GM21447 (cell line): ENCODE results near the gene ARFGEF3.

ENCODE experiments used
- ATAC-seq: cut with Tn5 transposase; IDR thresholded peaks from one replicate; pipeline ENCODE4 v1.9.1; 2021; ENCODE audit not compliant: unreplicated experiment

ARFGEF3 gene

DNA sequence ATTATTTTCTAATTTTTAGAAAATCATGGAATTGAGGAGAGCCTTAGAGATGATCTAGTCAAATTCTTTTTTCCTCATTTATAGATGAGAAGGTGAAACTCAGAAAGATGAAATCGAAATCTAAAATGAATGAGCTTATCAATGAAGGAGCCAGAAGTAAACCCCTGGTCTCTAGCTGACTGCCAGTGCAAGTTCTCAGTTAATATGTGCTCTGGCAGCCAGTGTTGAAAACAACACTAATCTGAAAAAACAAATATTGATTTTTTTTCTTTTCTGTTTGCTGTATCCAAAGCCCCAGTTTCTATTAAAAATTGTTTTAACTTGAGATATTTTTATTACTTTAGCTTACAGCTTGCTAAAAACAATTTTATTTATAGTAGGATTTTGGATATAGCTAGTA, 78.0 kb downstream of the ARFGEF3 start:
- no peak for ATAC-seq

DNA sequence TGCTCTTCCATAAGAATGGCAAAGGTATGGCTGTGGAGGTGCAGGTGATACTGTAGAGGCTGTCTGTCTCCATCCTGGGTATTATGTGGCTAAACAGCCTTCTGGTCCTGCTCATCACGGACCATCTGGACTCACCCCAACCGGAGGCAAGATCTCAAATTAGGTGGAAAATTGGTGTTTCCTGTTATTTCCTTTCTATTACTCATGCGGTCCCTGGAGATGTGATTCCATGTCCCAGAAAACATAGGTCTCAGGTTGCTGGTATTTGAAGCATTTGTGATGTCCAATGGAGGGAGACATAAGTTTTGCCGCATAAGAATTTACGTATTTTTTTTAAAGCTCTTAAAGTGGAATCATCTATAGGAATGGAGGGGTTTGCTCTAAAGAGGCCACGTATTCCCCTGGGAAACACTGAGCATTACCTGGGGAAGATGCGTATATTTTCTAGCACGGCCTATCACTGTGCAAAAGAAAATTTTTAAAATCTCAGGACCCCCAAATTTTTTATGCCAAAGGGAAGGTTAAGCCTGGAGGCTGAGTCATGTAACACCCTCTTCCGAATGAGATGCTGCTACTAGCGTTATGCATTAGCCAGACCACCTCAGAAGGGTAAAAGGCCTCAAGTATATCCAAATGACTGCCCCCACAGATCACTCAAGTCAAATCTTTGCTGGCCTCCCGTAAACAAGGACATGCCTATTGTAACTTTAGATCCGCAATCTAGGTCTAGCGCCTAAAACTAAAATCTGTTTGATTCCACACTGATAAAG, 78.9 kb downstream of the ARFGEF3 start:
- ATAC-seq, result no peak

DNA sequence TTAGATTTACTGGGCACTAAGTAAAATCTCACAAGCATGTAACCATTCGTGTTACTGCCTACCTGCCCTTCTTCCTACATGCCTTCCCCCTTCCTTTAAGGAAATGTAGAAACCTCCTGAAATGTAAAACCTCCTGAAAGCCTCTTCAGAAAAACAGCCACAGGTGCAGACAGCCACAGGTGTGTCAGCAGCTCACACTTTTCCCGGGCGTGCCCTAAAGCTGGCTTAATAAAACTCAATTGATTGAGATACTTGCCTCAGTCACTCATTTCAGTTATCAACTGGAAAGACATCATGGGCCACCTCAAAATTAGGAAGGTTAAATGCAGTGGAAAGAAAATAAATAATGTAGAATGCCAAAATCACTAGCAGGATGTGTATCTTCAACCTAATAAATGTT, 79.6 kb downstream of the ARFGEF3 start:
- ATAC-seq, result no peak

DNA sequence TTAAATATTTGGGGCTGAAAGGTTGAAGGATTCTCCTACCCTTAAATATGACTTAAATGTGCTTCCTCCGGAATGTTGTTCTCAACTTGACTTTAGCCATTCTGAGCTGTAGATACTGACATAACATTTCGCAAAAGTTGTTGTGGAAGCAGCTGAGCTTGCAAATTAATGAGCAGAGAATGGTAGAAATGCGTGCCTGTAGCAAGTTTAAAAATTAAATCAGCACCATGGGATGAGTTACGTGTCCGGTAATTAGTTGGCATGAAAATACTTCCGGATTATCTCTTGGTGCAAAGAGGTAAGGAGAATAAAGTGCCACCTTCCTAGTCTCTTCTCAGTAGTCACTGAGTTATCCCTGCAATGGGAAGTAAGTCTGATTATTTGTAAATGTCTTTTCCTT, 80.2 kb downstream of the ARFGEF3 start:
- ATAC-seq, result no peak

DNA sequence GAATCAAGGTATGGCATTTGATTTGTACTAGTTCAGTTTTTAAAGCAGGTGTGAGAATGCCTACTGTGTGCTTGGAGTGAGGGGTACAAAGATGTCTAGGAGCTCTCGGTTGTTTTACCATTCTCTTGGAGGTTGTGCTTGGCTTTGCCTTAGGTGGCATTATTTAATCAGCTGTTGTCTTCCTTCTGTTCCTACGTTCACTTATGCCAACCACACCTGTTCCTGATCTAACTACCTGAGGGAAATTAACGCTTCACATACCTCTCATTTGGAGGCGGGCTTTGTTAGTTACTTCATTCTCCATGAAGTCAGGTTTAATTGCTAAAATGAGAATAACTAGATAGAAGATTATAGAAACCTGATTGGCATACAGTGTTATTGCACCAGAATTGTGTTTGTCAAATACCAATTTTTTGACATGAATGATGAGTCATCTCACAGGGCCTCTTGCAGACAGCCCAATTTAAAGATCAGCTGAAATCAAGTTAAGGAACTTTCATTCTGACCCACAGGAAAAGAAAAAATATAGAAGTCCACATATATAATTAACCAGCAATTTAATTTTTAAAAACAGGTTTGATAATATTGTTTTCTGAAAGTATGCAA, 81.4 kb downstream of the ARFGEF3 start:
- ATAC-seq, result no peak

DNA sequence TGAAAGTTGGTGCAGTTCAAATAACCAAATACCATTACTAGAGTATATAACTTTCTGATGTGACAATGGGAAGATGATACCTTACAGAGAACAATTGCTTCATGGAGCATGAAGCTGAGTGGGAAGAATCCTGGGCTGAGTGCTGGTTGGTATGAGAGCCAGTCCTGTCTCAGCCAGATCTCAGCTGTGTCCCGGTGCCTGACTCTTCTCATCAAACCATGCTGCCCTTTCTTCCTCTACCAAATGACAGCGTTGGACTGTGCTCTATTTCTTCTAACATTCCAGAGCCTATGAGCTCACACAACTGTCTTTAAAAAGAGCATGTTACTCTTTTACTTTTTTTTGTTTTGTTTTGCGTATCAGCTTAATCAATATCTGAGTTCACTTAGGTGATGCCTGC, 84.0 kb downstream of the ARFGEF3 start:
- ATAC-seq, result no peak

DNA sequence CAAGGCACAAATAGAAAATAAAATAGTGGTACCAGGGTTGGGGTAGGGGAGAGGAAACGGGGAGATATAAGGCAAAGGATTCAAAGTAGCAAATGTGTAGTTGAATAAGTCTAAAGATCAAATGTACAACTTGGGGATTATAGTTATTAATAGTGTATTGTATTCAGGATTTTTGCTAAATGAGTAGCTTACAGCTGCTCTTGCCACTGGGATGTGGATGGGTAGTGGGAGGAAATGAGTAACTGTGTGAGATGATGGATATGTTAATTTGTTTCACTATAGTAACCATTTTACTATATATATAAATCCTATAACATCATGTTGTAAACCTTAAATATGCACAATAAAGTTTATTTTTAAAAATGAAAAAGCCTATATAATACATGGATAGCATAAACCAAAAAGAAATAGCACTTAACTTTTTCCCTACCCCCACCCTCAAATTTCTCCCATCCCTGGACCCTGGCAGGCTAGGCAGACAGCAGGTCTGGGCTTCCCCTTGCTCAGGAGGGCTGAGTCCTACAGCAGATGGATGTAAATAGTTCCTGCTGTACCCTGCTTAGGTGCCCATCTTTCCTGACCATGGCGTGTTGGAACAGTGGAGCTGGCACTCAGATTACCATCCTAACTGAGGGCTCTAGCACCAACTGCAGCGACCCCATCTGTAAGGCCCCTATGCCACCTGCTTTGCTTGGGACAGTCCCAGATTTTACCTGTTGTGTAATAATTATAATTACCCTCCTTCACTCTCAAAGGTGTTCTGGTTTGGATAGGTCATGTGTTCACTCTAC, 85.1 kb downstream of the ARFGEF3 start:
- no peak for ATAC-seq

DNA sequence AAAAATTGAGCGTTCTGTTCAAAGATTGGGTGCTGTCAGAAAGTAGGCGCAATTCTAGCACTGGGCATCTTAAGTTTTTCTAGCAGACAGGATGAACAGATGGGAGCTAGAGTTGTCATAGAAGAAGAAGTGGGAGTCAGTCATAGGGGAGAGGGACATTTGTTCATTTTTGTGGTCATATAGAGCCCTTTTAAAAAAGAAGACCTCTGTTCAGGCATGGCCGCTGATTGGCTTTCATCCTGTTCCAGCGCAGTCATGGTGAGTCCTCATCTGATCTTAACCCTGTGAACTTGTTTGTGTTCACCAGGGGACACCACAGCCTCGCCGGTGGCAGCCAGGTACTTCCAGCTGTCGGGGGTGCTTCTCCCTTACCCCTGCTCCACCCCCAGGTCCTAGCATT, 86.3 kb downstream of the ARFGEF3 start:
- ATAC-seq, result no peak

DNA sequence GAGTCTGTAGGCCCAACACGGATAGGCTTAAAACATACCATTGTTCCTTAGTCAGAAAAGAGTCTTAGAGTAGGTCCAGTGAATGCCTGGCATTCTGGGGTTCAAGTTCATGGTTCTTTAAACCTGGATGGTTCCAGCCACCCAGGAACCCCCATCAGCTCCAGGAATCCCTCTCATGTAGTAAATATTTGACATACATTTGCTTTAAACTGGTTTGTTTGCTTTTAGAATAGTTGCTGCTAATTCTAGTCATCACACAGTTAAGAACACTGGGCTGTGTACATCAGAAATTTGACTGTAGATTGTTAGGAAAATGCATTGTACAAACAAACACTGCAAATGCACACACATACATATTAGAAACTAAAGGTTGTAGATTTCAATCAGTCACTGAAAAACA, 87.1 kb downstream of the ARFGEF3 start:
- ATAC-seq, result no peak

DNA sequence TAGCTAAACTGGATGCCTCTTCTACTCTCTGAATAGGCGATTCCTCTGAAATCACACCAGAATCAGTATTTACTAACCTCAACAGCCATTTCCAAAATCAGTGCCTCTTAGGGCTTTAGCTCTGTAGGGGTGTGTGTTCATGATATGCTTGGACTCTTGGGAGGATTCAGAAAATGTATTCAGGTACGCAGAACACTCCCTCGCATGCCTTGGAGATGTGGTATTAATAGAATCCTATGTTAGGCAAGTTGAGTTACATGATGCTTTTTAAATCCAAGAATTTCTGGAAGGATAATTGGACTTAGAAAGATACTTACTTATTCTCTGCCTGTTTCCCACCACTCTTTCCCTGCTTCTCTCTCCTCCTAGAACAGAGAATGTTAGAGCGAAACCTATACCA, 88.3 kb downstream of the ARFGEF3 start:
- no peak for ATAC-seq

DNA sequence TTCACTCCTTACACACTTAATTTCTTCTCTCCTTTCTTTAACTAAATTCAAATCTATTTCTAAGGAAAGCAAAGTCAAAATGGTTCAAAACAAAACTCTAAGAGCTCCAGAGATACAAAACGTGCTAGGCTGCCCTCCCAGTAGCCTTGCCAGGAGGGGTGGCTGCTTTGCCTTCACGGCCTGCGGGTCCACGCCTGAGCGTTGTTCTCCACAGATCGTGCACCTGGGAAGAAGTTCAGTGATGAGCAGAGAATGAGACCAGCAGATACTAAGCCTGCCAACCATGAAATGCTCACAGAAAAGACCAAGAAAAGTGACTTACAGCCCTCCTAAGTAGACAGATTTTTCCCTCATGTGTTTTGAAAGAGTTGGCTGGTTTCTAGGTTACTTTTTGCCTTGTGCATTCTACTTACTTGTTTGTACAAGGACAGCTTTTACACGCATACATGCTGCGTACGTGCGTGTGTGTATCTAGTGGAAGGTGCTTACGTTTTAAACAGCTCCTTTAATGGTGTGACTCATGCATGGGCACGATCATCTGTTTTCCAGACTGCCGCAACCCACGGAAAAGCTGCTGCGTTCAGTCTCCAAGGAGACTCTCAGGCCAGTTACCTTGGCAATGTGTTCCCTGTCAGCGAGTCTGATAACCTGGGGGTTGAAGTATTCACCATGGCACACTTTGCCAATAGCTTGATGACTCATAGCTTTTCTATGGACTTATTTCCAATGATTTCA, 88.9 kb downstream of the ARFGEF3 start:
- no peak for ATAC-seq

DNA sequence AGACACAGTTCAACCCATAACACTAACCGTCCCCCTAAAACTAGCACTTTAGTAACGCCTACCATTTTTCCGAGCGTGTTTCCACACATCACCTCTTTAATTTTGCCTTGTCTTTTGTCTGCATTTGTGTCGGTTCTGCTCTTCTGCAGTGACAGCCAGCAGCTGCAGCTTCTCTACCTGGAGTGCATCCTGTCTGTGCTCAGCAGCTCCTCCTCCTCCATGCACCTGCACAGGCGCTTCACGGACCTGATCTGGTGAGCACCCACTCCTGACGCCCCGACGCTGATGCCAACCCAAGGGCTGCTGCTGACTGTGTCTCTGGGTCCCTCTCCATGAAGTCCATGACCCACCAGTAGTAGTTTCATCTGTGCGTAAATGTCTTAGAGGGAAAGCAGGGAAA, 92.0 kb downstream of the ARFGEF3 start:
- no peak for ATAC-seq

DNA sequence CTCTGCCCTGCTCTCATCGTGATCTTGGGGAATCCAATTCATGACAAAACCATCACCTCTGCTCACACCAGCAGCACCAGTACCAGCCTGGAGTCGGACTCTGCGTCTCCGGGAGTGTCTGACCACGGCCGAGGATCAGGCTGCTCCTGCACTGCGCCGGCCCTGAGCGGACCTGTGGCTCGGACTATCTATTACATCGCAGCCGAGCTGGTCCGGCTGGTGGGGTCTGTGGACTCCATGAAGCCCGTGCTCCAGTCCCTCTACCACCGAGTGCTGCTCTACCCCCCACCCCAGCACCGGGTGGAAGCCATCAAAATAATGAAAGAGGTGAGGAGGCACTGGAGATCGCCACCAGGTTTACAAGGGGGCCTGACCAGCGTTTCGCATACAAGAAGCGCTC, 93.7 kb downstream of the ARFGEF3 start:
- ATAC-seq, result no peak

DNA sequence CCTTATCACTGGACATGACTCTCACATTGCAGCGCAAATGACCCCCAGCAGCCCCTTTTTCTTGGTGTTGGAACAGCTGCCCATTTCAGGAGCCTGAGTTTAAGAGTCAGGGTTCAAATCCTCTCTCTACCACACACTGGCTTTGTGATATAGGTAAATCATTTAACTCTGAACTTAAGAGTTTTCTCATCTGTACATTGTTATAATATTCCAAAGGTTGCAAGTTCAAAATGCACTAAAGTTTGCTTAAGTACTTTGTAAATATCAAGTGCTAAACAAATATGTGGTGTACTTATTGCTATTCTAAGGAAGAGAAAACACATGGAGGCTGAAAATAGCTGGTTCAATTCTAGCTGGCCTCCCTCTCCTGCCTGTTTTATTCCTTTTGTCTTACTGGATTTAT, 95.9 kb downstream of the ARFGEF3 start:
- no peak for ATAC-seq

DNA sequence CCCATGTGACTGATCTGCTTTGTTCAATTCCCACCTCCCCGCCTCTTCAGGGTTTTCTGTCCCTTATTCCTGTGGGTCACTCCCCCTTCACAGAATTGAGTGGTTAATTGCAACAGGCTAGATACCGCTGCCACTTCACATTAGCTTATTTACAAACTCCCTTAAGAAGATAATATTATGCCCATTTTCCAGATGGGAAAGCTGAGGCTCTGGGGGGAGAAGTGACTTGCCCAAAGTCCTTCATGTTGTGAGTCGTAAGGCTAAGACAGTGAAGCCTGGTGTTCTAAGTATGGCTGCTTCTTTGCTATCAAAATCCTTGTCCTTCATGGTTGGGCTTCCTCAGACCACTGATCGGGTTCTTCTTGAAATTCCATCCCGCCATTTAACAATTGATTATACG, 96.5 kb downstream of the ARFGEF3 start:
- ATAC-seq, result no peak

DNA sequence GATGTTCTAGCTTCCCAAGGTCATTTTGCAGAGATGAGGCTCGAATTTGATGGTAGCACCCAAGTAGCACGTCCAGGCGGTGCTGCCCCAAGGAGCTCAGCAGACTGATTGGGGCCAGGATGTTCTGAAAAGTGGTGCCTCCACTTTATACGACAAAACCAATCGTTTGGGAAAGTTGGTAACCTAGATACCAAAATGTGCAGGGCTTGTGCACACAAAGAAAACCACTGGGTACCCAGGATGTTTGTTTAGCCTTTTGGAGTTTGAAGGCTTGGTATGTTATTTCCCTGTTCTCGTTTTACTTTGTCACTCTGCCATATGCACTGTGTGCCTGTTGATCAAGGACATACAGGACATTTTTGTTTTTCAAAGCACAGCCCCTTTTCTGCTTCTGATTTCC, 97.3 kb downstream of the ARFGEF3 start:
- no peak for ATAC-seq

DNA sequence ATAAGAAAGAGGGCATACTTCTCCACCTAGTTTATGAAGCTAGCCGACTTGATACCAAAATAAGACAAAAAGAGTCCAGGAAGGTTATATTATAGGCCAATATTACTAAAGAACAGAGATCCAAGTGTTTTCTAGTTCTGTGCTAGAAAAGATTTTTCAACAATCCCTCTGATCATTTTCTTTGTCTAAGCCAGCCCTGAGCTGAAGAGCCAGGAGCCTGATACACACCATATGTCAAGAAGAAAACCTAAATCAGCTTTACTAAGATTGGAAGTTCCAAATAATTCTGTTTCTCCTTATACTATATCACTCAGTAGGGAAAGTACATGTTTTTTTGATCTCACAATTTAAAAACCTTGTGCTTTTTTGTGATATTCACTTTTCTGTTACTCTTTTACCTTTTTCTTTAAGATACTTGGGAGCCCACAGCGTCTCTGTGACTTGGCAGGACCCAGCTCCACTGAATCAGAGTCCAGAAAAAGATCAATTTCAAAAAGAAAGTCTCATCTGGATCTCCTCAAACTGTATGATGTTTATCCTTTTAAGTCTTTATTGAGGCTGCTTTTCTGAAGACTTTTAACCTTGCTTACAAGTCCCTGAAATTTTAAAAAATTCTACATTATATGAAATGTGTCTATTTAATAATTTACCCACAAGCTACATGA, 99.5 kb downstream of the ARFGEF3 start:
- ATAC-seq, result no peak

DNA sequence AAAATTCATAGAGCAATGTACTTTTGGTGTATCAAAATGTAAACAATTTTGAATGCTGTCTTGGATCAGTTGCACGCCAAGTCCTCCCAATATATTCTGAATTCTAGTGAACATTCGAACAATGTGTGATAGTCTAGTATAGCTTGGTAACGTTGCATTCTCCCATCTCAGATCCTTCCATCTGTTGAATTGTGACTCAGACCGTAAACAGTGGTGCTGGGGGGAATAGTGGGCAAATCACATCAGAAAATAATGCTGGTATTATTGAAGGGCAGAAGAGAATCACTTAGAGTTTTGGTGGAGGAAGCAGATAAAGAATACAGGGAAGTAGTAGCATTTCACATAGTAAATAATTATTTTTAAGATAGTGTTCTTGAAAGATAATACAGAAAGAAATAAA, 102.2 kb downstream of the ARFGEF3 start:
- ATAC-seq, result no peak

DNA sequence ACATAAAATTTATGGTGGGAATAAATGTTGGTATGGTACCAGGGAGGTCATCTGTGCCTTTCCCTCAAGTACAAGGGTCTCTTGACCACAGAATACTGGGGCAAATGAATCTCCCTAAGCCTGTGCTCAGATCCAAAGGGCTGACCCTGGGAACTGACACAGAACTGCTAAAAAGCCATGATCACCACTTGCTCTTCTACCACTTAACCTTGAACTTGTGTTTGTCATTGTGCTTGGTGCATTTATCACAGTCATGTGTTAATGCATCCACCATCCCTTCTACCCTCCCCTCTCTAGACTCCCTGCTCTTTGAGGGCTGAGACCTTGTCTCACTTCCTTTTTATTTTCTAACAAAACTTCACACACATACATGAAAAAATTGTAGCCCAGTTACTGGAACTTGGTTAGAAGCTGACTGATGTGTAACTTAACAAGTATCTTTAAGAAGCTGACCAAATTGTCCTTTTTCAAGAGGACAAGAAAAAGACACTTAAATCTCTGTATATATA, 102.7 kb downstream of the ARFGEF3 start:
- no peak for ATAC-seq

DNA sequence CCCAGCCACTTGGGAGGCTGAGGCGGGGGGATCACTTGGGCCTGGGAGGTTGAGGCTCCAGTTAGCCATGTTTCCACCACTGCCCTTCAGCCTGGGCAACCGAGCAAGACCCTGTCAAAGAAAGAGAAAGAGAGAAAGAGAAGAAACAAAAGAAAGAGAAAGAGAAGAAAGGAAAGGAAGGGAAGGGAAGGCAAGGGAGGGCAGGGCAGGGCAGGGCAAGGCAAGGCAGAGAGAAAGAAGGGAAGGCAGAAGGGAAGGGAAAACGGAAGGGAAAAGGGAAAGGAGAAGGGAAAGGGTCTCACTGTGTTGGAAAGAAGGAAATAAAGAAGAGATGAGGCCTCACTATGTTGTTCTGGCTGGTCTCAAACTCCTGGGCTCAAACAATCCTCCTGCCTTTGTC, 104.4 kb downstream of the ARFGEF3 start:
- no peak for ATAC-seq
